ENCODE results near the gene SPATA31D4.
"Not testable (repeated sequence)": the region's sequence is repeated elsewhere in the genome, so short reads cannot be mapped to it uniquely, and the experiment has no call there.

- not testable (repeated sequence) for TF ChIP-seq CTCF (IDR thresholded peaks at IDR 0.05; ENCODE audit: insufficient read depth, low read length, poor library complexity, severe bottlenecking); EZH2phosphoT487 (conservative IDR thresholded peaks at IDR 0.05; ENCODE audit: low read length)
These were observed 5.3 kb downstream of the SPATA31D4 start for GRCh38 chr9:81933547-81933946.

All from SU-DHL-6 (cell line).